Loucy (cell line): ENCODE measurements around the gene TEP1.

Experiments
- H2AFZ ChIP-seq: fragments of 200-600 bp; sonication (generic); 2 replicates; pipeline ENCODE4 v1.6.0; 2016; ENCODE audit warnings: antibody characterized with exemption, mild to moderate bottlenecking, low read length, moderate library complexity
- H3F3A ChIP-seq: fragments of 200-600 bp; 2 replicates; pipeline ENCODE4 v1.6.0; 2016; ENCODE audit warnings: antibody characterized with exemption, low read depth, mild to moderate bottlenecking
- H3K27me3 ChIP-seq: fragments of 200-600 bp; sonication (generic); 2 replicates; pipeline ENCODE4 v1.6.1; 2014; ENCODE audit warnings: low read length, mild to moderate bottlenecking; ENCODE audit not compliant: insufficient read depth, poor library complexity, severe bottlenecking
- H3K36me3 ChIP-seq: fragments of 200-600 bp; sonication (generic); 2 replicates; pipeline ENCODE4 v1.6.1; 2016; ENCODE audit warnings: low read length; ENCODE audit not compliant: insufficient read depth
- H3K4me1 ChIP-seq: fragments of 200-600 bp; sonication (generic); 2 replicates; pipeline ENCODE4 v1.5.1; 2014; ENCODE audit warnings: low read length, mild to moderate bottlenecking; ENCODE audit not compliant: insufficient read depth, poor library complexity, severe bottlenecking
- H3K4me2 ChIP-seq: fragments of 200-600 bp; sonication (generic); 2 replicates; pipeline ENCODE4 v1.6.0; 2014; ENCODE audit warnings: antibody characterized with exemption, low read length, low read depth, mild to moderate bottlenecking; ENCODE audit not compliant: poor library complexity, severe bottlenecking
- H3K4me3 ChIP-seq: fragments of 200-600 bp; sonication (generic); 2 replicates; pipeline ENCODE4 v1.5.1; 2014; ENCODE audit warnings: low read length, mild to moderate bottlenecking, mixed read lengths; ENCODE audit not compliant: poor library complexity, severe bottlenecking
- H3K79me2 ChIP-seq: fragments of 200-600 bp; sonication (generic); 2 replicates; pipeline ENCODE4 v1.6.1; 2014; ENCODE audit warnings: low read length; ENCODE audit not compliant: insufficient read depth
- H3K9ac ChIP-seq: fragments of 200-600 bp; sonication (generic); 2 replicates; pipeline ENCODE4 v1.6.0; 2014; ENCODE audit warnings: mild to moderate bottlenecking, low read depth, low read length, moderate library complexity; ENCODE audit not compliant: poor library complexity, severe bottlenecking
- H3K9me2 ChIP-seq: fragments of 200-600 bp; sonication (generic); replicated peaks from 2 replicates; pipeline ENCODE4 v1.6.1; 2016; ENCODE audit warnings: low read depth, low read length, mixed read lengths
- H3K9me3 ChIP-seq: fragments of 200-600 bp; sonication (generic); 2 replicates; pipeline ENCODE4 v1.6.1; 2014; ENCODE audit warnings: mild to moderate bottlenecking, antibody characterized with exemption, low read length, low read depth; ENCODE audit not compliant: insufficient read depth
- H4K20me1 ChIP-seq: fragments of 200-600 bp; sonication (generic); 2 replicates; pipeline ENCODE4 v1.6.0; 2014; ENCODE audit warnings: antibody characterized with exemption, low read length, mild to moderate bottlenecking; ENCODE audit not compliant: insufficient read depth, poor library complexity, severe bottlenecking
- EZH2phosphoT487 ChIP-seq: fragments of 200-600 bp; IDR thresholded peaks from 2 replicates; pipeline ENCODE4 v1.6.1; 2018; ENCODE audit warnings: antibody characterized with exemption, mild to moderate bottlenecking, moderate library complexity, borderline replicate concordance
- TF ChIP-seq, protein P1 (sequence below): fragments of 200-600 bp; sonication (generic); conservative IDR thresholded peaks from 2 replicates; pipeline ENCODE4 v1.5.1; 2014; ENCODE audit warnings: mild to moderate bottlenecking, antibody characterized with exemption, low read length

The TEP1 gene

DNA sequence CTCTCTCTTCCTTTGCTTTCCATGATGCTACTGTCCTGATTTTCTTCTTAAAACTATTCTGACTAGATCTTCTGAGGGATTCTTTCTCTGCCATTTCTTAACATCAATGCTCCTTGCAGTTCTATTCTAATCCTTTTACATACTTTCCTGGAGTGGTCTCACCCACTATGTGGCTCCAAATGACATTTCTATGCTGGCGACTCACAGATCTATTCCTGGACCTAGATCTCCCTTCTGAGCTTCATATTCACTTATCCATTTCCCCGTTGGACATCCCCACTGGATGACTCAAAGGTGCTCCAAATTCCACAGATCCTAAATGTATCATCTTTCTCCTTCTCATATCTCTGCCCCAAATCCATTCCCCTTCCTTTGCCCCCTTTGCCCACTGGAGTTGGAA, 4.1 kb downstream of the TEP1 start:
- no peaks in the 10 kb centered on the region for H3K9me2 ChIP-seq
- no peaks in the 10 kb centered on the region for H3K9me3 ChIP-seq
- H2AFZ ChIP-seq = no peak overlapping the region
- peaks cover 4% of the 10 kb centered on the region for H4K20me1 ChIP-seq
- H3K9ac ChIP-seq = no peak overlapping the region
- H3K4me3 ChIP-seq = no peak overlapping the region
- H3K4me1 ChIP-seq = peaks cover 25% of the 10 kb centered on the region
- H3K36me3 ChIP-seq = peaks cover 26% of the 10 kb centered on the region; the same call in 1 of the 2 replicates
- peaks cover 33% of the 10 kb centered on the region for H3K79me2 ChIP-seq
- no peaks in the 10 kb centered on the region for H3F3A ChIP-seq
- H3K4me2 ChIP-seq = peak overlapping the region; percentile 11
- no peak for TF ChIP-seq EZH2phosphoT487
- TF ChIP-seq, protein P1, sequence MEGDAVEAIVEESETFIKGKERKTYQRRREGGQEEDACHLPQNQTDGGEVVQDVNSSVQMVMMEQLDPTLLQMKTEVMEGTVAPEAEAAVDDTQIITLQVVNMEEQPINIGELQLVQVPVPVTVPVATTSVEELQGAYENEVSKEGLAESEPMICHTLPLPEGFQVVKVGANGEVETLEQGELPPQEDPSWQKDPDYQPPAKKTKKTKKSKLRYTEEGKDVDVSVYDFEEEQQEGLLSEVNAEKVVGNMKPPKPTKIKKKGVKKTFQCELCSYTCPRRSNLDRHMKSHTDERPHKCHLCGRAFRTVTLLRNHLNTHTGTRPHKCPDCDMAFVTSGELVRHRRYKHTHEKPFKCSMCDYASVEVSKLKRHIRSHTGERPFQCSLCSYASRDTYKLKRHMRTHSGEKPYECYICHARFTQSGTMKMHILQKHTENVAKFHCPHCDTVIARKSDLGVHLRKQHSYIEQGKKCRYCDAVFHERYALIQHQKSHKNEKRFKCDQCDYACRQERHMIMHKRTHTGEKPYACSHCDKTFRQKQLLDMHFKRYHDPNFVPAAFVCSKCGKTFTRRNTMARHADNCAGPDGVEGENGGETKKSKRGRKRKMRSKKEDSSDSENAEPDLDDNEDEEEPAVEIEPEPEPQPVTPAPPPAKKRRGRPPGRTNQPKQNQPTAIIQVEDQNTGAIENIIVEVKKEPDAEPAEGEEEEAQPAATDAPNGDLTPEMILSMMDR = no peak
- no peaks in the 10 kb centered on the region for H3K27me3 ChIP-seq

GRCh38 chr14:20403521-20403920, 9.8 kb downstream of the TEP1 start:
- H3K36me3 ChIP-seq = peaks cover 50% of the 10 kb centered on the region; the same call in 1 of the 2 replicates

GRCh38 chr14:20400965-20401593, 12.2 kb downstream of the TEP1 start:
- H3F3A ChIP-seq = no peaks in the 10 kb centered on the region
- H3K27me3 ChIP-seq = no peaks in the 10 kb centered on the region
- H3K4me2 ChIP-seq = peak overlapping the region; percentile 22
- no peaks in the 10 kb centered on the region for H3K9me3 ChIP-seq
- H4K20me1 ChIP-seq = no peaks in the 10 kb centered on the region
- TF ChIP-seq EZH2phosphoT487 = no peak
- TF ChIP-seq, protein P1 = no peak
- H3K9me2 ChIP-seq = no peaks in the 10 kb centered on the region
- peaks cover 39% of the 10 kb centered on the region; the same call in 1 of the 2 replicates for H3K36me3 ChIP-seq
- H3K4me1 ChIP-seq = peaks cover 14% of the 10 kb centered on the region
- no peak overlapping the region for H3K4me3 ChIP-seq
- H2AFZ ChIP-seq = no peak overlapping the region
- H3K79me2 ChIP-seq = no peaks in the 10 kb centered on the region
- H3K9ac ChIP-seq = no peak overlapping the region

More at GRCh38 chr14:20403521-20403920, 9.8 kb downstream of the TEP1 start:
- Histone ChIP-seq H3F3A (no peaks in the 10 kb centered on the region), H3K27me3 (no peaks in the 10 kb centered on the region), H3K9ac (no peak overlapping the region), H3K79me2 (no peaks in the 10 kb centered on the region; the same call in 1 of the 2 replicates), H4K20me1 (no peaks in the 10 kb centered on the region), H2AFZ (no peak overlapping the region), H3K4me2 (no peak overlapping the region), H3K9me3 (no peaks in the 10 kb centered on the region), H3K4me1 (peaks cover 14% of the 10 kb centered on the region), H3K4me3 (no peak overlapping the region), H3K9me2 (no peaks in the 10 kb centered on the region)
- no peak for TF ChIP-seq EZH2phosphoT487
- TF ChIP-seq, protein P1 = no peak
